PC-9 (cell line): Measurements from ENCODE around the gene PGAP6. TPM values are rescaled to one million over a fixed set of nuclear protein-coding genes. Genes with fewer than 3 reads are reported as not detected.

Source experiments
- BruUV-seq: library from RNA; stranded (reverse); fragments of 400-500 nt; replicated peaks from 2 replicates; lab custom pipeline; 2021; lab: Mats Ljungman, UMichigan
- CTCF ChIA-PET: fragments of 300-600 bp; sonication (Branson Sonifier 250); formaldehyde crosslinking; loops from one replicate; lab custom pipeline; 2022; ENCODE audit warnings: antibody characterized with exemption; lab: Charles Lee
- POLR2A ChIA-PET: fragments of 300-600 bp; sonication (Branson Sonifier 250); formaldehyde crosslinking; loops from one replicate; lab custom pipeline; 2022; ENCODE audit warnings: antibody characterized with exemption; ENCODE audit not compliant: unreplicated experiment; lab: Charles Lee
- DNase-seq, 2 experiments: peaks; one replicate each; pipeline versions ENCODE4 v3.0.0 to v3.0.0-alpha.2; 2015 to 2022; ENCODE audit warnings: mixed read lengths in 1 of 2
- H2AFZ ChIP-seq: fragments of 200-600 bp; sonication (generic); 2 replicates; pipeline ENCODE4 v1.8.1; 2017; ENCODE audit warnings: antibody characterized with exemption
- H3F3A ChIP-seq: fragments of 200-600 bp; sonication (generic); 2 replicates; pipeline ENCODE4 v1.8.1; 2017; ENCODE audit warnings: antibody characterized with exemption, mild to moderate bottlenecking, low read depth; ENCODE audit not compliant: insufficient read depth
- H3K27ac ChIP-seq: fragments of 200-600 bp; sonication (generic); 2 replicates; pipeline ENCODE4 v1.6.1; 2016; ENCODE audit warnings: mixed run types
- H3K27me3 ChIP-seq: fragments of 200-600 bp; sonication (generic); 2 replicates; pipeline ENCODE4 v1.6.1; 2016; ENCODE audit warnings: low read depth, mixed run types; ENCODE audit not compliant: insufficient read depth
- H3K36me3 ChIP-seq: fragments of 200-600 bp; sonication (generic); 2 replicates; pipeline ENCODE4 v1.6.1; 2016; ENCODE audit warnings: low read depth, mixed run types
- H3K4me1 ChIP-seq: fragments of 200-600 bp; sonication (generic); replicated peaks from 2 replicates; pipeline ENCODE4 v1.6.1; 2016; ENCODE audit warnings: mixed run types; ENCODE audit not compliant: insufficient read depth
- H3K4me2 ChIP-seq: fragments of 200-600 bp; sonication (generic); 2 replicates; pipeline ENCODE4 v1.6.1; 2017; ENCODE audit warnings: mixed run types
- H3K4me3 ChIP-seq: fragments of 200-600 bp; sonication (generic); 2 replicates; pipeline ENCODE4 v1.6.1; 2016; ENCODE audit warnings: mixed run types
- H3K79me2 ChIP-seq: fragments of 200-600 bp; sonication (generic); 2 replicates; pipeline ENCODE4 v1.6.1; 2017; ENCODE audit warnings: low read depth, mixed run types
- H3K9me2 ChIP-seq: fragments of 200-600 bp; sonication (generic); 2 replicates; pipeline ENCODE4 v1.8.1; 2017; ENCODE audit warnings: mild to moderate bottlenecking; ENCODE audit not compliant: insufficient read depth
- H3K9me3 ChIP-seq: fragments of 200-600 bp; sonication (generic); 2 replicates; pipeline ENCODE4 v1.8.1; 2016; ENCODE audit warnings: low read depth; ENCODE audit not compliant: insufficient read depth
- H4K20me1 ChIP-seq: fragments of 200-600 bp; sonication (generic); 2 replicates; pipeline ENCODE4 v1.8.1; 2017; ENCODE audit not compliant: insufficient read depth
- CTCF ChIP-seq: fragments of 200-600 bp; sonication (generic); conservative IDR thresholded peaks from 2 replicates; pipeline ENCODE4 v1.6.1; 2017; ENCODE audit warnings: mixed run types, antibody characterized with exemption, mild to moderate bottlenecking, moderate library complexity
- EZH2 ChIP-seq: fragments of 200-600 bp; sonication (generic); IDR thresholded peaks from 2 replicates; pipeline ENCODE4 v1.8.0; 2017; ENCODE audit warnings: antibody characterized with exemption, low read depth
- intact Hi-C: fragments of 100-400 bp; cut with micrococcal nuclease; formaldehyde crosslinking; loops from one replicate; pipeline ENCODE4 v1.10.0; 2022; ENCODE audit not compliant: unreplicated experiment
- total RNA-seq: library from RNA; stranded (reverse); gene quantifications from 2 replicates; pipeline ENCODE4 v1.2.3, GENCODE V29; 2021

The PGAP6 gene
- total RNA-seq, 1 experiment from 2014 or later: 45.6 TPM

- H3F3A ChIP-seq: peaks cover 44% of the 10 kb centered on the region; the same call in 1 of the 2 replicates
- peaks cover 13% of the 10 kb centered on the region for H3K4me1 ChIP-seq
- H4K20me1 ChIP-seq: no peaks in the 10 kb centered on the region
- H3K27me3 ChIP-seq: no peaks in the 10 kb centered on the region
- H3K4me2 ChIP-seq: peak within 1 kb of the TSS; percentile 85
- peak within 1 kb of the TSS; percentile 99 for H3K4me3 ChIP-seq
- intact Hi-C loops: loop anchor here (1.0 to 2.0 kb wide), 2 partner anchors 23 to 133 kb away; no protein-coding TSS in a partner anchor
- peaks cover 9% of the 10 kb centered on the region; the same call in 1 of the 2 replicates for H3K79me2 ChIP-seq
- no peaks in the 10 kb centered on the region for H3K9me3 ChIP-seq
- H3K9me2 ChIP-seq: no peaks in the 10 kb centered on the region
- TF ChIP-seq CTCF: no peak; the same call in 1 of the 2 replicates
- TF ChIP-seq EZH2: no peak
- no peaks in the 10 kb centered on the region; the same call in 1 of the 2 replicates for H3K36me3 ChIP-seq
- TSS peak; percentile 51 for BruUV-seq
- ChIA-PET POLR2A (interaction anchor here (0.6 to 0.9 kb wide), 4 partner anchors 15 to 338 kb away, joined by 4 to 18 read pairs (median 6); no protein-coding TSS in a partner anchor), CTCF (interaction anchor here (0.7 kb wide), 2 partner anchors 84 to 348 kb away, joined by 4 to 6 read pairs; partner anchors contain the start of gene SNRNP25)
- H3K27ac ChIP-seq: peak within 1 kb of the TSS; percentile 67
- peak; percentile 67 to 96 for DNase-seq
- H2AFZ ChIP-seq: peak within 1 kb of the TSS; percentile 96
Measured at GRCh38 chr16:401468-402348, 19.9 kb upstream of the PGAP6 start, which contains the start of gene DECR2. DECR2 (plus strand) TSS chr16:401885; CDS start chr16:401964, 79 bp downstream.

- Histone ChIP-seq H3K4me2 (peak overlapping the region; percentile 85), H2AFZ (no peak overlapping the region), H3K27ac (no peak overlapping the region), H4K20me1 (no peaks in the 10 kb centered on the region), H3K9me2 (no peaks in the 10 kb centered on the region), H3F3A (peaks cover 59% of the 10 kb centered on the region), H3K27me3 (no peaks in the 10 kb centered on the region), H3K9me3 (no peaks in the 10 kb centered on the region), H3K79me2 (peaks cover 9% of the 10 kb centered on the region; the same call in 1 of the 2 replicates), H3K4me1 (peaks cover 20% of the 10 kb centered on the region), H3K4me3 (peak overlapping the region; percentile 99), H3K36me3 (no peaks in the 10 kb centered on the region)
- TF ChIP-seq CTCF: no peak
- TF ChIP-seq EZH2: no peak
- CTCF ChIA-PET: no interaction called here
- intact Hi-C loops: loop anchor here (2.0 kb wide), 1 partner anchor 135 kb away; no protein-coding TSS in a partner anchor
- POLR2A ChIA-PET: no interaction called here
- no peak for DNase-seq
- BruUV-seq: no TSS peak
Measured at GRCh38 chr16:400061-400591, 18.3 kb upstream of the PGAP6 start.

DNA sequence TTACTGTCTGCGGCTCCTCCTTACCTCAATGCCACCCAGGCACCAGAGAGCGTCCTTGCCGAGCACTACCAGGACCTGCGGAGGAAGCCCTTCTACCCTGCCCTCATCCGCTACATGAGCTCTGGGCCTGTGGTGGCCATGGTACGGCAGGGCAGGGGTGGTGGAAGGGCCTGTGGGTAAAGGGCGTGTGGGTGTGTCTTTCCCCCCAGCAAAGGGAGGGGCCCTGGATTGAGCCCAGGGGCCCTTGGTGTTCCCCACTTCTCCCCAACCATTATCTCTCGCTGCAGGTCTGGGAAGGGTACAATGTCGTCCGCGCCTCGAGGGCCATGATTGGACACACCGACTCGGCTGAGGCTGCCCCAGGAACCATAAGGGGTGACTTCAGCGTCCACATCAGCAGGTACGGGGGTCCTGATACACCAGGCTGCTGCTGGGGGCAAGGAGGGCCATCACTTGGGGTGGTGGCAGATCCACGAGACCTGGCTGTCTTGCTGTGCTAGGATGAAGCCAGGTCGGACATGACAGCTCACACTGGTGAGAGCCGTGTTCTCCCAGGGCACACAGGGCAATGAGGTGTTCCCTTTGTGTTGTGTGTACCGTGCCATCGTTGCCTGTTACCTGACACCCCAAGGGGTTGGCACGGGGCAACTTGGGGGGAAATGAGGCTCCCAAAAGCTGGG, 17.7 kb upstream of the PGAP6 start:
- TF ChIP-seq EZH2 (no peak), CTCF (no peak)
- Histone ChIP-seq H3K9me2 (no peaks in the 10 kb centered on the region), H3K9me3 (no peaks in the 10 kb centered on the region), H3K4me1 (peaks cover 20% of the 10 kb centered on the region), H2AFZ (no peak overlapping the region), H3K27me3 (no peaks in the 10 kb centered on the region), H3K27ac (no peak overlapping the region), H4K20me1 (no peaks in the 10 kb centered on the region), H3F3A (peaks cover 62% of the 10 kb centered on the region), H3K4me2 (no peak overlapping the region), H3K36me3 (no peaks in the 10 kb centered on the region), H3K4me3 (no peak overlapping the region), H3K79me2 (peaks cover 9% of the 10 kb centered on the region; the same call in 1 of the 2 replicates)
- POLR2A ChIA-PET: no interaction called here
- DNase-seq: no peak
- CTCF ChIA-PET: no interaction called here
- intact Hi-C loops: loop anchor here (2.0 kb wide), 1 partner anchor 135 kb away; no protein-coding TSS in a partner anchor
- BruUV-seq: no TSS peak
